HG03066 (cell line): Measurements from ENCODE around the gene SSBP3.

Experiments used
- ATAC-seq: cut with Tn5 transposase; IDR thresholded peaks from one replicate; pipeline ENCODE4 v1.9.1; 2021; ENCODE audit warnings: low read depth; ENCODE audit not compliant: unreplicated experiment

SSBP3 gene

GRCh38 chr1:54273092-54273794, 133.0 kb downstream of the SSBP3 start:
- ATAC-seq = no peak

DNA sequence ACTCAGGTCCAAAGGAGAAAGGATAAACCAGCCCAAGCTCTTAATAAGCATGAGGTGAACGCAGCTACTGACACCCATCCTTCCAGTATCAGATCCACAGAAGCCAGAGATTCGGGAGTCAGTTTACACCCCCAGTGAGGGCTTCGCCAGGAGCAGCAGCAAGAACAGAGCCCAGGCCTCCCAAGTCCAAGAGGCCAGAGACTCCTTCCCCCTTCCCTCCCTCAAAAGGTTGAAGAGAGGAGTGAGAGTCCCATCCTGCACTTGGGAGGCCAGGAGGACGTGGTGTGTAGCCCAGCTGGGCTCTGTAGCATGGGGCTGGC, 133.5 kb downstream of the SSBP3 start:
- ATAC-seq = no peak

DNA sequence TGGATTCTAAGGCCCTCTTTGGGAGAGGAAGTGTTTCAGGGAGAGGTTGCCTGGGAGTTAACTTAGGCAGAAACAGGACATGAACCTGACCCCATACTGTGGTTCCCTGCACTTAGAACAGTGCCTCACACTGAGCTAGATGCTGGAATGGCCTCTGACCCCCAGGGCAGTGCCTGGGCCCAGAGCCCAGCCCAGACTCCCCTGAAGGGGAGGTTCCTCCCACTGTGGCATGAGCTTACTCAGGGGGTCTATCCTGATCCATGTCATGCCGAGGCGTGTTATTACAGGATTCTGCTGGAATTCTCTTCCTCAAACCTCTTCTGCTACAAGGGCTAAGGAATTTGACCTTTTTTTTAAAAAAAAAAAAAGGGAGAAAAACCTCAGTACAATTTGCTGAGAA, 134.1 kb downstream of the SSBP3 start:
- ATAC-seq = no peak

DNA sequence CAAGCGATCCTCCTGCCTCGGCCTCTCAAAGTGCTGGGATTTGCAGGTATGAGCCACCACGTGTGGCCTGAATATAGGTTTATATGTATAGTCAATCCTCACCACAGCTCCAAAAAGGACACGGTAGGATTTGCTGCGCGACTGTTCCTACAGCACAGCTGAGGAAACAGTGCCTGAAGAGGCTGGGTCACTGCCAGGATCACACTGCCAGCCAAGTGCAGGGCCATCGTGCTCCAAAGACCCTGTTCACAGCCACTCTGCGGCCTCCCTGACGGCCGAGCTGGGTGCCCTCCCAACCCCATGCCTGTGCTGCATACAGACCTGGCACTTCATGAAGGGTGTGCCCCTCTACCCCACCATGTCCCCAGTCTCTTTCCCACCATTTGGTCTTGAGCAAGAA, 134.9 kb downstream of the SSBP3 start:
- ATAC-seq = no peak

DNA sequence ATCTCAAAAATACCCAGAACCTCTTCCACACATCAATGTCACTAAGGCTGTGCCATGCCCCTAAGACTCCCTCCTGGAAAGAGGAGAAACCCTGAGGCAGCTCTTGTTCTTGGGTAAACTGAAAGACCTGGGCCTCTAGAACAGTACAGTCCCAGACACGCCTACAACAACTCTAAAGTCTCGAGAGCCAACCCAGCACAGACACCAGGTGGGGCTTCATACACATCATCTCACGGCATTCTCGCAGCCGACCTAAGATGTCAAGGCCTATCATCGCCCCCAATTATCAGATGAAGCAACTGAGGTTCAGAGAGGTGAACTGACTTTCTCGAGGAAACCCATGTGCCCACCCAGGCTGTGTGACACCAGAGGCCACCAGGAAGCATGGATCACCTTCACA, 135.7 kb downstream of the SSBP3 start:
- no peak for ATAC-seq

GRCh38 chr1:54268762-54269297, 137.4 kb downstream of the SSBP3 start:
- ATAC-seq = no peak

DNA sequence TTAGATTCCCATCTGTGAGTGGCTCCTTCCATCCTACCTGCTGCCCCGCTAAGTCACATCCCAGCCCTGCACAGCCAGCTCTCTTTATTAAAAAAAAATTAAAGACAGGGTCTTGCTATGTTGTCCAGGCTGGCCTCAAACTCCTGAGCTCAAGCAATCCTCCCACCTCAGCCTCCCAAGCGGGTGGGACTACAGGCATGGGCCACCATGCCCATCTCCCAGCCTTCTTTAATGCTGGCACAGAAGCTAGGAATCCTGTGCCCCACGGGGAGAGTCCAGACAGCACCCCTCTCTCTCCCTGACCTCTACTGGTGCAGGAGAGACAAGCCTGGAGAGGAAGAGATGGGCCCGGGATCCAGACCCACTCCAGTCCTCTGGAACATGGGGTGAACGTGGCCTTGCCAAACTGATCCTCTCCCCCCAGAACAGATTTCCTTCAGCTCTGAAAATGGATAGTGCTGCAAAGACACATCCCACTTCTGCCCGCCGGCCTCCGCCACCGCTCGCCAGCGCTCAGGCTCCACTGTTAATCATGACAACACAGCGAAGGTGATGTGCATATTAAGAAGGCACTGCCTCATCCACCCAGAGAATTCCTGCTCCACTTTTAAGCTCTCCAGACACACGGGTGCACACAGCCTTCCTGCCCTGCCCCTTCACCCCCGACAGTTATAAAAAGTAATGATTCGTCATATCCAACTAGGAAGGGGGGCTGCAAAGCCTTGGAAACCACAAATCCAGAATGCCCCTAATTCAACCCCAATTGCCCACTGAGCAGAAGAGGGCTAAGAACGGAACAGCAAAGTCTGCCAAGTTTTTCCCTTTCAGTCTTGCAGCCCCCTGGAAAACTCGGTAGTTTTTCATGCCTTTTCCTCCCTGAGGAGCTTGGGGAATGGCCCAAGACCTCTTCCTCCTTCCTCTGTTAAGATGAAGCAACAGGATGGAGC, 138.1 kb downstream of the SSBP3 start:
- ATAC-seq = no peak

DNA sequence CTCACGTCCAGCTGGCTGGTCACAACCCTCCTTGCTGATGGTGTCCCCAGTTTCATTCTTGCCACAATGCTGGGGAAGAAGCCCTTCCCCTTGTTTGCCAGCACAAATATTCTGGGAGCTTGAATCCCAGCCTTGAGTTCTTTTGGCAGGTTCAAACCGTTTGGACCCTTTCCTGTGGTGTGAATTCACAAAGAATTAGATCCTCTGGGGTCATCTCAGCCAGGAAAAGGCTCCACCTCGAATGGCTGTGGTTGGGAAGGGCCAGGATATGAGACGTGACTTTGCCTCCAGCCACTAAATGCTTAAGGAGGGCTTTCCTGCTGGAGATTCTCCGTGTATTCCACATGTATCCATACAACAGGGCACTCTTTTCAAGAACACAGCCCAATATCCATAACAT, 139.3 kb downstream of the SSBP3 start:
- no peak for ATAC-seq

GRCh38 chr1:54266195-54266594, 140.0 kb downstream of the SSBP3 start:
- ATAC-seq = no peak

DNA sequence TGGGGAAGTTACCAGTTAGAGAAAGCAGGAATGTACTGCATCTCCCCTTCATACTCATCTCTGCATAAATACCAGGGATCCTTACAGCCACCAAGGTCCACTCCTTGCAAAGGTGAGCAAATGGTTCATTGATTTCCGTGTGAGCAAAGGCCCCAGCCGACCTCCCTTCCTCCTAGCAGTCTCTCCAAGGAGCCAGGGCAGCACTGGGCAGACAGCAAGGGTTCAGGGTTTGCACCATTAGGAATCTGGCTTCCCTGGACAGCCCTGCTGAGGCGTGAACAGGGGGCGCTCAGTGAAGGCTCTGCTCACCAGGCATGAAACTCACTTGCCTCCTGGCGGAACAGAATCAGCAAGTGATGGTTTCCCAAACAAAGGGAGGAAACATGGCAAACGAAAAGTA, 140.5 kb downstream of the SSBP3 start:
- no peak for ATAC-seq

DNA sequence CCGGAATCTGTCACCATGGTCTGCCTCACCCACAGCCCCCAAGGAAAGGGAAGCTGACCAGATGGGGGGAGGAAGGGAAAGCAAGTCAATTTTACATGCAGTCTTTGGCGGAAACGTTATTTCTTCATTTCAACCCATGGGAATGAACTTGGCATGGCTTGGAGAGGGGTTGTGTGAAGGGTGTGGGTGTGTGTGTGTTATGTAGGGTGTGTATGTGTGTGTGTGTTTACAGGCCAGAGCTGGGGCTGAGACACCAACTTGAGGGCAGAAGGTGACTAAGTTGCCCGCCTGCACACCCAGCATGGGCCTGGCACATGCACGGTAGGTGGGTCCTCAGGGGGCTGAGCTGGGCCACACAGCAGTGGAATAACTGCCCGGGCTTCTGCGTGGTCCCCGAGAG, 141.1 kb downstream of the SSBP3 start:
- ATAC-seq = no peak

DNA sequence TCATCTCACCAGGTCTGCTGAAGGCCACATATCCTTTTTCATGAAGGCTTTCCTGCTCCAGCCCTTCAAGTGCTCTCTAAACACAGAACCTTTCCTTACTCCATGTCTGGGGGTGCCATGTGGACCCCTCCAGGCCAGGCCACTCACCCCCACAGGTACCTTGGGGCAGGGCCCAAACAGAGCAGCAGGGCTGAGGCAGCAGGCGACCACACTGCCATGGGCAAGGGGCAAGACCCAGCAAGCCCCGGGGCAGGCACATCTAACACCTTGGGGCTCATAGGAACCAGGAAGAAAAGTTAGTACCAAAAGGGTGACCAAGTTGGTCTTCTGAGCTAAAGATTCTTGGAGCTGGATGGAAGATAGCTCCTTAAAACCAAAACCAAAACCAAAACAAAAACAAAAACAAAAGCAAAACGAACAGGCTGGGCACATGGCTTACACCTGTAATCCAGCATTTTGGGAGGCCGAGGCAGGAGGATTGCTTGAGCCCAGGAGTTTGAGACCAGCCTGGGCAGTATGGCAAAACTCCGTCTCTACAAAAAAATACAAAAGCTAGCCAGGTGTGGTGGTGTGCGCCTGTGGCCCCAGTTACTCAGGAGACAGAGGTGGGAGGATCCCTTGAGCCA, 142.5 kb downstream of the SSBP3 start:
- ATAC-seq = no peak

DNA sequence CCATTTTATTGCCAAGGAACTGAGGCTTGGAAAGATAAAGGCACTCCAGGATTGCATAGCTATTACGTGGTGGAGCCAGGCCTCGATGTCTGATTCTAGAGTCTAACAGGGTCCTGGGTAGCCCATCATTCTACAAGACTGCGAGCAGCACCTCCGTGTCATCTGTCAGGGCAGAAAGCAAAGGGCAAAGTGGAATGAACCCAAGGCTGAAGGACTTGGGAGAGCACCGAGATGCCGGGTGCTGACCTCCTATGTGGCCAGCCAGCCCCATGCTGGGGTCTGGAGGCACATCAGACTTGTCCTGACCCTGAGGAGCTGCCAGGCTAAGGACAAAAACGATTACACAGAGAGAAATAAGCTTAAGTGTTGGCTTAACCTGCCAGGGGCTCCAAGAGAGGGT, 143.9 kb downstream of the SSBP3 start:
- no peak for ATAC-seq

GRCh38 chr1:54260810-54261209, 145.4 kb downstream of the SSBP3 start:
- no peak for ATAC-seq

DNA sequence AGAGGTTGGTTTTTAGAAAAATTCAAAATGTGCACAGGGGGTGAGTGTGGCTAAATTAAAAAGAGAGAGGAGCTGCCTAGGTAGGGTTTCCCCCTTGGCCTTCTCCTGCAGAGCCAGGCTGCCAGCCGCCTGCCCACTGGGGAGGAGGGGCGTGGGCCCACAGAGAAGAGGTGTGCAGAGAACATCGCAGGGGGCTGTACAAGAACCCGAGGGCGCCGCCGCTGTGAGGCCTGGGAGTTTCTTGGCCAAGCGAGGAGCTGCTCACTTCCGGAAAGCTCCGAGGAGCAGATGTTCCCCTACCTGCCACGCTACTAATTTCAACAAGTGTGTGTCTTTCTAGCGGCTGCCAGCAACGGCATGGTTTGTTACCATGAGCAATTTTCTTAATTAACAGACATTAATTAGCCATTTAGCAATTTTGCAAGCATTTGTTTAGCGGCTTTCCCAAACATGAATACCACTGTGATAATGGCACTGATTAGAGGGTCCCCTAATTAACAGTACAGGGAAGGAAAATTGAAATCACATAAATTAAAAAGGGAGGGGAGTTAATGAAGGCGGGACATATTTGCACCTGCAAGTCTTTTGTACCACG, 146.6 kb downstream of the SSBP3 start:
- no peak for ATAC-seq

DNA sequence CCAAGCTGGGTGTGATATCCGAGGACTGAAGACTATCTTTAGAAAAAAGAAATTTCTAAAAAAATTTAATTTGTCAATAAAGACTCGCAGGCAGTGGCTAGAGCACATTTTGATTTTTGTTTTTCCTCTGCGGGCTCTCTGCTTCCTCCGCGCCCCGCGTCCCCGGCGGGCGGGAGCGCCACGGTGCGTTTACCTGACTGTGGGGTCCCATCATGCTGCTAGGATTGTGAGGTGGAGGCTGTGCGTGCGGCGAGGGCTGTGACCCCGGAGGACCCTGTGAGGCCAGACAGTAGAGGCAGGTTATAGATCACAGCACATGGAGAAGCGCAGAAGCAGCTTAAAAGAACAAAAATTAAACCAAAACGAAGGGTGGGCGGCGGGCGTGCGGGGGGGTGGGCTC, 148.3 kb downstream of the SSBP3 start:
- ATAC-seq = no peak

DNA sequence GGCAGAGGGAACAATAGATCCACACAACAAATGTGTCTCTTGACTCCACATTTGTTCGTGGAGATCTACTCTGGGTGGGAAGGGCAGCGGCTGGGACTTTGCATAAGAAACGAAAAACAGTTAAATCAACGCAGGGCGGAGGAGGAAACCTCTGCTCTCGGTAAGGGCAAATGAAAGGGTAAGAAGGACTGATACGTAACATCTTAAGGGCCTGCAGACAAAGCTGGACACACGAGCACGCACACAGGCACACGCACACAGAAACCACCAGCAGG, 148.9 kb downstream of the SSBP3 start:
- ATAC-seq = no peak

- ATAC-seq = no peak
These were observed 149.5 kb downstream of the SSBP3 start for GRCh38 chr1:54256522-54257345.

DNA sequence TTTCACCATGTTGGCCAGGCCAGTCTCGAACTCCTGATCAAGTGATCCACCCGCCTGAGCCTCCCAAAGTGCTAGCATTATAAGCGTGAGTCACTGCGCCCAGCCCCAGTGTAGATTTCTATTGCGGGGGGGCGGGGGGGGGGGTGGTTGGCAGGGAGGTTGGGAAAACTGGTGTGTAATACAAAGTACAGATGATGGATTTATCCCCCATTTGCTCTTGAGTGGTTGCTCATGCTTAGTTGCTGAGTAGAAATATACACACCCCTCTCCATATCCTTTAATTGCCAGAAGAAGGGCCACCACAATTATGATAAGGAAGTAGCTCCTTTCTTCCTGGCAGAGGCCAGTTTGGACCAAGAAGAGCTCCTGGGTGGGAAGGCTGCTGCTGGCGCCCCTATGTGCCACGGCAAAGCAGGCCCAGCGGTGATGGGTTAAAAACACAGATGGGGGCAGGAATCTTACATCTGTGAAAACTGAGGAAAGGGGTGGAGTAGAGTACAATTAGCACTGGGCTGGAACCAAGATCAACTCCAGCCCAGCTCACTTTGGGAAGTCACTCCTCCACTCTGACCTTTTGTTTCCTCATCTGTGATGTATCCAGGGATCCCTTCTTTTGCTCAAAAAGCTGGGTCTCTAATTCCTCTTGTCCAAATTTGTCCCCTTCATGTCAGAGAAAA, 151.0 kb downstream of the SSBP3 start:
- no peak for ATAC-seq

DNA sequence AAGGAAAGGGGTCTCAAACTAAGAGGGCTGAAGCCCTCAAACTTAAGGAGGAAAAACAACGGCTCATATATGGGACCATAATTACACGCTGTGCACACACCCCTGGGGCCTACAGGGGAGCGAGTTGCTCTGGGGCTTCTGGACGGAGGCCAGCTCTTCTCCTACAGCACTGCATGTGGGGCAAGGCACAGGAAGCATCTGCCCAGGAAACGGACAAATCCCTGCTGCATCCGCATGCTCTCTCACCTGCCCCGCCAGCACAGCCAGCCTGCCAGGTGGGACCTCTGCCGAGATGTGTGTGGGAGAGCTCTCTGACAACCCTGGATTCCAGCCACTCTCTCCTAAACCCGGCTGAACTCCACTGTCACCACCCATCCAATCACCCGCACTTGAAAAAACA, 152.1 kb downstream of the SSBP3 start:
- no peak for ATAC-seq
